EH (cell line): Measurements from ENCODE around the gene TMEM254.
"Not testable (repeated sequence)": the region's sequence is repeated elsewhere in the genome, so short reads cannot be mapped to it uniquely, and the experiment has no call there.

Source experiments
- DNase-seq: peaks from one replicate; pipeline ENCODE4 v3.0.0-alpha.2; 2015; ENCODE audit warnings: low read depth

TMEM254 gene

GRCh38 chr10:80078448-80079311, at the start of gene TMEM254:
TMEM254 (plus strand) TSS chr10:80078665; CDS start chr10:80078700, 35 bp downstream.
- DNase-seq: peak; percentile 89

GRCh38 chr10:80029205-80029604, 49.3 kb upstream of the TMEM254 start:
- DNase-seq: peak; percentile 41

- DNase-seq: not testable (repeated sequence)
These were observed 48.6 kb upstream of the TMEM254 start for GRCh38 chr10:80029865-80030264.

- no peak for DNase-seq
These were observed 46.0 kb upstream of the TMEM254 start for GRCh38 chr10:80032503-80032902.

- DNase-seq: not testable (repeated sequence)
These were observed 43.7 kb upstream of the TMEM254 start for GRCh38 chr10:80034766-80035165.

GRCh38 chr10:80035430-80035829, 43.0 kb upstream of the TMEM254 start:
- DNase-seq: not testable (repeated sequence)

GRCh38 chr10:80036921-80037500, 41.5 kb upstream of the TMEM254 start:
- not testable (repeated sequence) for DNase-seq

GRCh38 chr10:80038226-80038625, 40.2 kb upstream of the TMEM254 start:
- not testable (repeated sequence) for DNase-seq

- no peak for DNase-seq
These were observed 37.3 kb upstream of the TMEM254 start for GRCh38 chr10:80041162-80041561.

GRCh38 chr10:80044935-80045334, 33.5 kb upstream of the TMEM254 start:
- not testable (repeated sequence) for DNase-seq

- DNase-seq: peak; percentile 71
These were observed 31.6 kb upstream of the TMEM254 start for GRCh38 chr10:80046629-80047441.

GRCh38 chr10:80050752-80051151, 27.7 kb upstream of the TMEM254 start:
- DNase-seq: no peak

GRCh38 chr10:80051993-80052392, 26.5 kb upstream of the TMEM254 start:
- no peak for DNase-seq

GRCh38 chr10:80055760-80056159, 22.7 kb upstream of the TMEM254 start:
- no peak for DNase-seq

GRCh38 chr10:80057171-80057570, 21.3 kb upstream of the TMEM254 start:
- no peak for DNase-seq

GRCh38 chr10:80064120-80064886, 14.2 kb upstream of the TMEM254 start:
- DNase-seq: no peak

- no peak for DNase-seq
These were observed 11.7 kb upstream of the TMEM254 start for GRCh38 chr10:80066809-80067208.

GRCh38 chr10:80067821-80068220, 10.6 kb upstream of the TMEM254 start:
- not testable (repeated sequence) for DNase-seq

GRCh38 chr10:80068270-80068669, 10.2 kb upstream of the TMEM254 start:
- DNase-seq: no peak

GRCh38 chr10:80070057-80070456, 8.4 kb upstream of the TMEM254 start:
- DNase-seq: no peak

GRCh38 chr10:80072584-80072983, 5.9 kb upstream of the TMEM254 start:
- DNase-seq: no peak

- peak; percentile 50 for DNase-seq
These were observed 2.7 kb upstream of the TMEM254 start for GRCh38 chr10:80075781-80076180.
